ENCODE data around the gene TMX4.
"Not testable (repeated sequence)": the region's sequence is repeated elsewhere in the genome, so short reads cannot be mapped to it uniquely, and the experiment has no call there.

TMX4 gene

GRCh38 chr20:8049310-8049709 lies 29.7 kb upstream of the TMX4 start:
- Histone ChIP-seq H3K9me3 (no peaks in the 10 kb centered on the region), H3K27me3 (no peaks in the 10 kb centered on the region), H3K27ac (no peak overlapping the region), H3K4me1 (no peaks in the 10 kb centered on the region), H3K4me2 (no peak overlapping the region), H4K20me1 (no peaks in the 10 kb centered on the region), H3K36me3 (no peaks in the 10 kb centered on the region), H3K4me3 (no peak overlapping the region), H3K9ac (no peak overlapping the region)
- no peak for TF ChIP-seq Cebpa-rat (IDR thresholded peaks at IDR 0.05)

- Histone ChIP-seq H3K4me3 (no peak overlapping the region), H3K9me3 (no peaks in the 10 kb centered on the region), H3K4me1 (no peaks in the 10 kb centered on the region), H3K36me3 (no peaks in the 10 kb centered on the region), H3K27me3 (no peaks in the 10 kb centered on the region), H3K4me2 (no peak overlapping the region), H4K20me1 (no peaks in the 10 kb centered on the region), H3K27ac (no peak overlapping the region), H3K9ac (no peak overlapping the region)
- no peak for TF ChIP-seq Cebpa-rat (IDR thresholded peaks at IDR 0.05)
Observed at GRCh38 chr20:8045946-8046345, 26.4 kb upstream of the TMX4 start.

- H3K9ac ChIP-seq = no peak overlapping the region
- H3K4me2 ChIP-seq = no peak overlapping the region
- no peaks in the 10 kb centered on the region for H3K9me3 ChIP-seq
- no peaks in the 10 kb centered on the region for H4K20me1 ChIP-seq
- no peak overlapping the region for H3K27ac ChIP-seq
- no peaks in the 10 kb centered on the region for H3K4me1 ChIP-seq
- H3K4me3 ChIP-seq = no peak overlapping the region
- H3K36me3 ChIP-seq = no peaks in the 10 kb centered on the region
- no peaks in the 10 kb centered on the region for H3K27me3 ChIP-seq
- no peak for TF ChIP-seq Cebpa-rat (IDR thresholded peaks at IDR 0.05)
Observed at GRCh38 chr20:8043687-8044282, 24.2 kb upstream of the TMX4 start.

- Histone ChIP-seq H4K20me1 (no peaks in the 10 kb centered on the region), H3K4me3 (no peak overlapping the region), H3K27ac (no peak overlapping the region), H3K9me3 (no peaks in the 10 kb centered on the region), H3K4me1 (no peaks in the 10 kb centered on the region), H3K27me3 (no peaks in the 10 kb centered on the region), H3K36me3 (no peaks in the 10 kb centered on the region), H3K4me2 (no peak overlapping the region), H3K9ac (no peak overlapping the region)
- TF ChIP-seq Cebpa-rat (IDR thresholded peaks at IDR 0.05) = no peak
Observed at GRCh38 chr20:8039042-8039441, 19.5 kb upstream of the TMX4 start.

GRCh38 chr20:8036771-8037170 lies 17.2 kb upstream of the TMX4 start:
- H3K36me3 ChIP-seq = no peaks in the 10 kb centered on the region
- H3K9ac ChIP-seq = no peak overlapping the region
- no peaks in the 10 kb centered on the region for H4K20me1 ChIP-seq
- no peak for TF ChIP-seq Cebpa-rat (IDR thresholded peaks at IDR 0.05)
- H3K4me2 ChIP-seq = no peak overlapping the region
- H3K27ac ChIP-seq = no peak overlapping the region
- H3K9me3 ChIP-seq = no peaks in the 10 kb centered on the region
- no peaks in the 10 kb centered on the region for H3K27me3 ChIP-seq
- H3K4me1 ChIP-seq = no peaks in the 10 kb centered on the region
- H3K4me3 ChIP-seq = no peak overlapping the region

- Histone ChIP-seq H3K9me3 (no peaks in the 10 kb centered on the region), H3K4me1 (no peaks in the 10 kb centered on the region), H4K20me1 (no peaks in the 10 kb centered on the region), H3K27me3 (no peaks in the 10 kb centered on the region), H3K27ac (no peak overlapping the region), H3K4me3 (no peak overlapping the region), H3K4me2 (no peak overlapping the region), H3K9ac (no peak overlapping the region), H3K36me3 (no peaks in the 10 kb centered on the region)
- no peak for TF ChIP-seq Cebpa-rat (IDR thresholded peaks at IDR 0.05)
Observed at GRCh38 chr20:8033151-8033841, 13.7 kb upstream of the TMX4 start.

- no peak for TF ChIP-seq Cebpa-rat (IDR thresholded peaks at IDR 0.05)
- 0 out of 2 replicates have a peak, but pooled peaks cover 2% of the 10 kb centered on the region for H3K9me3 ChIP-seq
- H3K9ac ChIP-seq = no peak overlapping the region
- H3K4me2 ChIP-seq = no peak overlapping the region
- no peaks in the 10 kb centered on the region for H3K4me1 ChIP-seq
- H3K27ac ChIP-seq = no peak overlapping the region
- no peaks in the 10 kb centered on the region for H3K36me3 ChIP-seq
- H3K27me3 ChIP-seq = no peaks in the 10 kb centered on the region
- no peak overlapping the region for H3K4me3 ChIP-seq
- H4K20me1 ChIP-seq = no peaks in the 10 kb centered on the region
Observed at GRCh38 chr20:8032499-8032898, 12.9 kb upstream of the TMX4 start.

GRCh38 chr20:8031539-8031938 lies 12.0 kb upstream of the TMX4 start:
- H3K27ac ChIP-seq, H3K9me3 ChIP-seq, H3K4me3 ChIP-seq, H4K20me1 ChIP-seq, H3K9ac ChIP-seq, H3K4me2 ChIP-seq, H3K4me1 ChIP-seq, H3K36me3 ChIP-seq, H3K27me3 ChIP-seq: not testable (repeated sequence)

- no peak for TF ChIP-seq Cebpa-rat (IDR thresholded peaks at IDR 0.05)
- Histone ChIP-seq H3K9ac (no peak overlapping the region), H3K4me1 (peaks cover 39% of the 10 kb centered on the region), H4K20me1 (peaks cover 10% of the 10 kb centered on the region; the same call in 1 of the 2 replicates), H3K36me3 (no peaks in the 10 kb centered on the region), H3K9me3 (no peaks in the 10 kb centered on the region), H3K4me2 (peak overlapping the region; percentile 89), H3K4me3 (no peak overlapping the region), H3K27ac (peak overlapping the region; percentile 95; the same call in 1 of the 2 replicates), H3K27me3 (no peaks in the 10 kb centered on the region)
Observed at GRCh38 chr20:8021541-8022269, 2.1 kb upstream of the TMX4 start.
